Muscle layer of colon (tissue), 2 donors: ENCODE data around the gene SPECC1L.

ENCODE experiments used
- H3K27ac ChIP-seq: one replicate; pipeline ENCODE4 v1.7.0; 2013; ENCODE audit warnings: low read depth, mild to moderate bottlenecking, low read length, moderate library complexity
- H3K27me3 ChIP-seq, 2 donors: one replicate each; pipeline ENCODE4 v1.7.0; 2013; ENCODE audit warnings: low read length in 2 of 2, mild to moderate bottlenecking in 2 of 2; ENCODE audit not compliant: insufficient read depth in 2 of 2, control insufficient read depth in 1 of 2
- H3K36me3 ChIP-seq: one replicate; pipeline ENCODE4 v1.7.0; 2013; ENCODE audit warnings: mild to moderate bottlenecking, low read length; ENCODE audit not compliant: insufficient read depth
- H3K4me1 ChIP-seq: one replicate; pipeline ENCODE4 v1.7.0; 2013; ENCODE audit warnings: mild to moderate bottlenecking, low read length; ENCODE audit not compliant: insufficient read depth
- H3K4me3 ChIP-seq, 2 donors: one replicate each; pipeline ENCODE4 v1.7.0; 2013; ENCODE audit warnings: low read length in 2 of 2, low read depth in 1 of 2, mild to moderate bottlenecking in 1 of 2, moderate library complexity in 1 of 2
- H3K9ac ChIP-seq: one replicate; pipeline ENCODE4 v1.7.0; 2013; ENCODE audit warnings: low read length
- H3K9me3 ChIP-seq: one replicate; pipeline ENCODE4 v1.7.0; 2013; ENCODE audit warnings: mild to moderate bottlenecking, low read length
- donor health status: abdominal sarcoma.
- donor health status: Adenocarcinoma of cecum.

Gene SPECC1L

DNA sequence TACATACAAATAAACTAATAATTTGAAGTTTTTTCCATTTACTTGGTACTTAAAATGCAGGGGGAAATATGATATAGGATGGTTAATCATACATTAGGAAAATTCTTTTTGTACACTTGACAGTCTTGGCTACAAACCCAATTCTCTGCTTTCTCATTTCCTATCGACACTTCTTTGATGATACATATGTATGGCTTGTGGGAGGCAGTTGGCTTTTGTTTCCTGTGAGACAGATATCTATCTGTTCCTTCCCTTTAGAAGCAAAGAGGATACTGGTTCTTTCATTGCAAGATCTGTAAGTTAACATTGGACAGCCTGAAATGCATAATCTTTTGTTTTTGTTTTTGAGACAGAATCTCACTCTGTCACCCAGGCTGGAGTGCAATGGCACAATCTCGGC is 108.9 kb downstream of the SPECC1L start:
- Histone ChIP-seq H3K27me3 (no peaks in the 10 kb centered on the region), H3K4me3 (no peak overlapping the region), H3K9me3 (no peaks in the 10 kb centered on the region), H3K4me1 (no peaks in the 10 kb centered on the region), H3K36me3 (peaks cover 17% of the 10 kb centered on the region), H3K27ac (no peak overlapping the region), H3K9ac (no peak overlapping the region)

DNA sequence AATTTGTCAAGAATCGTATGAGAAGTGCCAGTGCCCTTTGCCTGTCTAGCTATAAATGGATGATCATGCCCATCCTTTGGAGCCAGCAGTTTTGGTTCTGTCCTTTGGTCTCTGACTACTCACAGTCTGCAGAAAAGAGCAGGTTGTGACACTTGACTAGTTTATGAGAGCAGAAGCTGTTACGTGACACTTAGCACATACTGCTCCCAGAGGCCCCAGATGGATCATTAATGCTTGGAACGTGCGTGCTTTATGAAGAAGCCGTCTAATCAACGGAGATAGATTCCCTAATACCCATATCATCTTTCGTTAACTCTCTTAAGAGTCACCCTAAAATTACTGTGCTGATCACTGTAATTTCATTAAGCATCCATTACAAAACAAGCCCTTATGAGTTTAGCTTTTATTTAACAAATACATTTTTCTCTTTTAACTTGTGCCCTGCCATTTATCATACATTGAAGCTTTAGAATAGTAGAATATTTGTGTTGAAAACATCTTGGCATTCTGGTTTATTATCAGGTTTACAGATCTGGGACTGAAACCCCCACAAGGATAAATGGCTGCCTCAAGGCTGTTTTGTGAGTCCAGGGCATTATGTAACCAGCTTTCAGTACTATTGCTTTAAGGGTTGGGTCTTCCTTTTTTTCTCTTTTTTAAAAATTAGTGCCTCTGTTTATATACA is 109.7 kb downstream of the SPECC1L start:
- H3K36me3 ChIP-seq: peaks cover 12% of the 10 kb centered on the region
- H3K4me1 ChIP-seq: no peaks in the 10 kb centered on the region
- no peaks in the 10 kb centered on the region for H3K9me3 ChIP-seq
- no peak overlapping the region for H3K9ac ChIP-seq
- H3K4me3 ChIP-seq: no peak overlapping the region
- H3K27me3 ChIP-seq: no peaks in the 10 kb centered on the region
- H3K27ac ChIP-seq: no peak overlapping the region

DNA sequence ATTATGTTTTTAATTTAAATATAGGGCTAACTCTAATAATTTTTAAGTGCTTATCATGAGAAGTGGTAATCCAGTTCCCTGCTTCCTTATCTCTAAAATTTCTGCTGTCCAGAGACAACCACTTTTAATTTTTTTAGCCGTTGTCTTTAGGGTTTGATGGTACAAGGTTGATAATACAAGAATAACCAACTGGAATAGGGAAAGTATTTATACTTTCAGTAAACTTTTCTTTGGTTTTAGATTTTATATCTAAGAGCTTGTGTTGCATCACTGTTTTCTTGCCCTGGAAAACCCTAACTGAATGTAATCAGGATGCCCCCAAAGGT is 110.2 kb downstream of the SPECC1L start:
- Histone ChIP-seq H3K4me3 (no peak overlapping the region), H3K27ac (no peak overlapping the region), H3K36me3 (peaks cover 12% of the 10 kb centered on the region), H3K9me3 (no peaks in the 10 kb centered on the region), H3K4me1 (no peaks in the 10 kb centered on the region), H3K27me3 (no peaks in the 10 kb centered on the region), H3K9ac (no peak overlapping the region)

DNA sequence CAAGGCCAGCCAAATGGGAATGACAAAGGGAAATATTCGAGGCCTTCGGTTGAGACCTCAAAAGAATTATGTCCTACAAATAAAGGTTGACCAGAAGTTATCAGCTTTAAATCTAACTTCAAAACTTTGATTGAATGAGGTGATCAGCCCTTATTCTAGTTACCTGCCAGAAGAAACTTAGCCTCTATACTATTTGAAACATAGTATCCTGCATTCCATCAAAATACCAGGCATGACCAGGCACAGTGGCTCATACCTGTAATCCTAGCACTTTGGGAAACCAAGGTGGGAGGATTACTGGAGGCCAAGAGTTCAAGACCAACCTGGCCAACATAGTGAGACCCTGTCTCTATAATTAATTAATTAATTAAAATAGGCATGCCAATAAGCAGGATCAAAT is 112.4 kb downstream of the SPECC1L start:
- H3K4me3 ChIP-seq: no peak overlapping the region
- no peak overlapping the region for H3K27ac ChIP-seq
- no peaks in the 10 kb centered on the region for H3K9me3 ChIP-seq
- no peaks in the 10 kb centered on the region for H3K36me3 ChIP-seq
- H3K27me3 ChIP-seq: no peaks in the 10 kb centered on the region
- no peaks in the 10 kb centered on the region for H3K4me1 ChIP-seq
- no peak overlapping the region for H3K9ac ChIP-seq

GRCh38 chr22:24384131-24384530 is 113.5 kb downstream of the SPECC1L start:
- Histone ChIP-seq H3K9ac (no peak overlapping the region), H3K27ac (no peak overlapping the region), H3K9me3 (no peaks in the 10 kb centered on the region), H3K4me3 (no peak overlapping the region), H3K4me1 (no peaks in the 10 kb centered on the region), H3K36me3 (no peaks in the 10 kb centered on the region), H3K27me3 (no peaks in the 10 kb centered on the region)

GRCh38 chr22:24386937-24387471 is 116.4 kb downstream of the SPECC1L start:
- peaks cover 24% of the 10 kb centered on the region for H3K4me1 ChIP-seq
- H3K9me3 ChIP-seq: no peaks in the 10 kb centered on the region
- no peak overlapping the region for H3K27ac ChIP-seq
- H3K36me3 ChIP-seq: no peaks in the 10 kb centered on the region
- H3K4me3 ChIP-seq: no peak overlapping the region
- no peak overlapping the region for H3K9ac ChIP-seq
- no peaks in the 10 kb centered on the region for H3K27me3 ChIP-seq

- H3K27me3 ChIP-seq: no peaks in the 10 kb centered on the region
- no peak overlapping the region for H3K9ac ChIP-seq
- H3K36me3 ChIP-seq: no peaks in the 10 kb centered on the region
- no peaks in the 10 kb centered on the region for H3K9me3 ChIP-seq
- no peak overlapping the region for H3K4me3 ChIP-seq
- peaks cover 25% of the 10 kb centered on the region for H3K4me1 ChIP-seq
- no peak overlapping the region for H3K27ac ChIP-seq
These were observed 119.0 kb downstream of the SPECC1L start for GRCh38 chr22:24389680-24390079.

DNA sequence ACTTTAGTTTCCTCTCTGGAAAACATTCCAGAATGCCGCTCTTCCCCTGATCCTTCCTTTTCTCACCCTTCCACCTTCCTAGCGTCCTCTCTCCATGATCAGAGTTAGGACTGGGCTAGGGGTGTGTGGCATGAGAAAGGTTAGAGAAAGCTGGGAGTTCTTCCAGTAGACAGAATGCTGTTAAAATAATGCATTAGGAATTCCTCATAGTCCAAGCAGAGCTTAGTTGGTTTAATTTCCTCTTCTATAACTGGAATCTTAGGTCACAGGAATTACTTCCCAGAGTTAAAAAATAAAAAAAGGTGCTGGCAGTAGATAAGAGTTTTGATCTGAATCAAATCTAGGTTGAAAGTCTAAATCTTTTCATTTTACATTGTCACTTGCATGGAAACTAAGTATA is 119.5 kb downstream of the SPECC1L start:
- Histone ChIP-seq H3K4me1 (peaks cover 25% of the 10 kb centered on the region), H3K9ac (no peak overlapping the region), H3K27ac (no peak overlapping the region), H3K4me3 (no peak overlapping the region), H3K27me3 (no peaks in the 10 kb centered on the region), H3K9me3 (no peaks in the 10 kb centered on the region), H3K36me3 (no peaks in the 10 kb centered on the region)

DNA sequence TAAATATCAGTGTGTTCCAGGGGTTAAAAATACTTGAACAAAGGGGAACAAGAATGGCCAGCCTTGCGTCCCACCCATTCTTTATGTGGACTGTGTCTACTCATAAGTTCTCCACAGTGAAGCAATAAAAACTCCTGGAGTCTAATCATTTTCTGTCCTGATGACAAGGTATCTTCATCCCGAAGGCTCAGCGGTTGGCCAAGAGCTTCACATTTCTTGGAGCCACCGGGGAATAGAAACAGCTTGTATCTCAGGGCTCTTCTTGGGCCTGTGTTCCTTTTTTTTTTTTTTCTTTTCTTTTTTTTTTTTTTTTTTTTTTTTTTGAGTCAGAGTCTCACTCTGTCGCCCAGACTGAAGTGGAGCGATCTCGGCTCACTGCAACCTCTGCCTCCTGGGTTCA is 119.9 kb downstream of the SPECC1L start:
- Histone ChIP-seq H3K9me3 (no peaks in the 10 kb centered on the region), H3K27me3 (no peaks in the 10 kb centered on the region), H3K4me3 (no peak overlapping the region), H3K27ac (no peak overlapping the region), H3K4me1 (peaks cover 25% of the 10 kb centered on the region), H3K36me3 (peaks cover 3% of the 10 kb centered on the region), H3K9ac (no peak overlapping the region)

- Histone ChIP-seq H3K27me3 (no peaks in the 10 kb centered on the region), H3K4me1 (peaks cover 25% of the 10 kb centered on the region), H3K27ac (no peak overlapping the region), H3K4me3 (no peak overlapping the region), H3K9ac (no peak overlapping the region), H3K36me3 (peaks cover 16% of the 10 kb centered on the region), H3K9me3 (no peaks in the 10 kb centered on the region)
These were observed 121.2 kb downstream of the SPECC1L start for GRCh38 chr22:24391836-24392217.

GRCh38 chr22:24392218-24392931 is 121.7 kb downstream of the SPECC1L start:
- Histone ChIP-seq H3K27me3 (no peaks in the 10 kb centered on the region), H3K9ac (no peak overlapping the region), H3K4me1 (peaks cover 25% of the 10 kb centered on the region), H3K36me3 (peaks cover 16% of the 10 kb centered on the region), H3K4me3 (no peak overlapping the region), H3K9me3 (no peaks in the 10 kb centered on the region), H3K27ac (no peak overlapping the region)
